ENCODE results near the gene INPP5K. TPM values are rescaled to one million over a fixed set of nuclear protein-coding genes. Genes with fewer than 3 reads are reported as not detected.

Gene INPP5K
- total RNA-seq, 1 experiment from 2014 or later = 41.9 TPM

GRCh38 chr17:1496869-1497268, 19.5 kb downstream of the INPP5K start:
- Histone ChIP-seq H4K20me1 (ENCODE audit: insufficient read depth) (no peaks in the 10 kb centered on the region), H3K4me2 (no peak overlapping the region), H3F3A (ENCODE audit: insufficient read depth, low read depth) (peaks cover 22% of the 10 kb centered on the region; the same call in 1 of the 2 replicates), H2AFZ (no peak overlapping the region), H3K27me3 (ENCODE audit: insufficient read depth, low read depth) (no peaks in the 10 kb centered on the region), H3K4me3 (no peak overlapping the region), H3K36me3 (ENCODE audit: low read depth) (no peaks in the 10 kb centered on the region), H3K27ac (no peak overlapping the region), H3K9me3 (ENCODE audit: insufficient read depth, low read depth) (no peaks in the 10 kb centered on the region), H3K9me2 (ENCODE audit: insufficient read depth) (no peaks in the 10 kb centered on the region), H3K79me2 (ENCODE audit: low read depth) (no peaks in the 10 kb centered on the region), H3K4me1 (replicated peaks; ENCODE audit: insufficient read depth) (peaks cover 2% of the 10 kb centered on the region; the same call in 1 of the 2 replicates)
- DNase-seq = no peak
- CTCF ChIA-PET = no interaction called here
- POLR2A ChIA-PET (ENCODE audit: unreplicated experiment) = no interaction called here
- intact Hi-C loops (cut with micrococcal nuclease; ENCODE audit: unreplicated experiment) = no loop called here
- no TSS peak for BruUV-seq (replicated peaks)
- no peak for TF ChIP-seq EZH2 (IDR thresholded peaks at IDR 0.05; ENCODE audit: low read depth)

GRCh38 chr17:1495265-1495989, 21.0 kb downstream of the INPP5K start:
- Histone ChIP-seq H3K4me3 (no peak overlapping the region), H3K79me2 (ENCODE audit: low read depth) (peaks cover 5% of the 10 kb centered on the region; the same call in 1 of the 2 replicates), H3K4me2 (no peak overlapping the region), H3F3A (ENCODE audit: insufficient read depth, low read depth) (peaks cover 24% of the 10 kb centered on the region; the same call in 1 of the 2 replicates), H4K20me1 (ENCODE audit: insufficient read depth) (no peaks in the 10 kb centered on the region), H3K9me2 (ENCODE audit: insufficient read depth) (no peaks in the 10 kb centered on the region), H3K27me3 (ENCODE audit: insufficient read depth, low read depth) (no peaks in the 10 kb centered on the region), H3K27ac (no peak overlapping the region), H3K9me3 (ENCODE audit: insufficient read depth, low read depth) (no peaks in the 10 kb centered on the region), H3K4me1 (replicated peaks; ENCODE audit: insufficient read depth) (peaks cover 7% of the 10 kb centered on the region; the same call in 1 of the 2 replicates), H3K36me3 (ENCODE audit: low read depth) (no peaks in the 10 kb centered on the region), H2AFZ (no peak overlapping the region)
- BruUV-seq (replicated peaks) = no TSS peak
- TF ChIP-seq EZH2 (IDR thresholded peaks at IDR 0.05; ENCODE audit: low read depth) (no peak), CTCF (conservative IDR thresholded peaks at IDR 0.05) (no peak)
- POLR2A ChIA-PET (ENCODE audit: unreplicated experiment) = interaction anchor here (0.7 kb wide), 1 partner anchor 20 kb away, joined by 3 read pairs; no protein-coding TSS in a partner anchor
- peak; percentile 17 to 37 for DNase-seq
- CTCF ChIA-PET = no interaction called here
- intact Hi-C loops (cut with micrococcal nuclease; ENCODE audit: unreplicated experiment) = no loop called here

- no peaks in the 10 kb centered on the region for H3K27me3 ChIP-seq (ENCODE audit: insufficient read depth, low read depth)
- no peak overlapping the region for H3K4me2 ChIP-seq
- H4K20me1 ChIP-seq (ENCODE audit: insufficient read depth) = no peaks in the 10 kb centered on the region
- no peaks in the 10 kb centered on the region for H3K36me3 ChIP-seq (ENCODE audit: low read depth)
- H3K9me3 ChIP-seq (ENCODE audit: insufficient read depth, low read depth) = no peaks in the 10 kb centered on the region
- peaks cover 11% of the 10 kb centered on the region for H3K79me2 ChIP-seq (ENCODE audit: low read depth)
- H3K4me3 ChIP-seq = no peak overlapping the region
- peak in 1 of 2 experiments; percentile 33 for DNase-seq
- CTCF ChIA-PET = interaction anchor here (0.5 kb wide), 1 partner anchor 56 kb away, joined by 3 read pairs; no protein-coding TSS in a partner anchor
- POLR2A ChIA-PET (ENCODE audit: unreplicated experiment) = no interaction called here
- no peak overlapping the region for H3K27ac ChIP-seq
- intact Hi-C loops (cut with micrococcal nuclease; ENCODE audit: unreplicated experiment) = no loop called here
- H3F3A ChIP-seq (ENCODE audit: insufficient read depth, low read depth) = peaks cover 30% of the 10 kb centered on the region; the same call in 1 of the 2 replicates
- no peaks in the 10 kb centered on the region for H3K9me2 ChIP-seq (ENCODE audit: insufficient read depth)
- no peak overlapping the region for H2AFZ ChIP-seq
- no peak for TF ChIP-seq CTCF (conservative IDR thresholded peaks at IDR 0.05)
- no TSS peak for BruUV-seq (replicated peaks)
- H3K4me1 ChIP-seq (replicated peaks; ENCODE audit: insufficient read depth) = peaks cover 13% of the 10 kb centered on the region; the same call in 1 of the 2 replicates
Observed at GRCh38 chr17:1494736-1495253, 21.6 kb downstream of the INPP5K start.

All from PC-9 (cell line).